D721Med (cell line): ENCODE measurements around the gene FTO.

ENCODE experiments used
- DNase-seq: peaks from one replicate; pipeline ENCODE4 v3.0.0; 2011; ENCODE audit warnings: low spot score; ENCODE audit not compliant: insufficient read length
- FAIRE-seq: peaks from 2 replicates; lab custom pipeline; 2011; peaks lifted over from hg19 to GRCh38; lab: Jason Lieb, UNC
- TF ChIP-seq, protein P1 (sequence below): IDR thresholded peaks from 2 replicates; pipeline ENCODE4 v1.5.1; 2012; ENCODE audit warnings: mild to moderate bottlenecking, control low read depth; ENCODE audit not compliant: insufficient read depth; ENCODE audit errors: missing control alignments

Gene FTO

DNA sequence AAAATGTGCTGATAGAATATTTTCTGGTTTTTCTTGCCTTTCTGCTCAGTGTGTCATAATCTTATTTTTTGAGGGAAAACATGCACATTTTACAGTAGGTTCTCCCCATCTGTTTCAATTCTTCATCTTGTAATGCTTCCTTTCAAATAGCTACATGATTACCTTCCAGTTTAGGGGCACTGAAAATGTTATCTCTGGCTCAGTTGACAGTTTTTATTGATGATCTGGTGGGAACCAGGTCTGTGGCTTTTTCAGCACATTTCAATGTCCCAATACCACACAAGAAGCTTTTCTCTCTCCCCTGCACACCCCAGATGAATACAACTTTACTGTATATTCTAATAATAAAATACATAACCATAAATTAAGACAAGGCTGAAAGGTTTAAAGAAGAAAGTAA is 36.5 kb downstream of the FTO start:
- no peak for DNase-seq
- FAIRE-seq = no peak
- TF ChIP-seq, protein P1, sequence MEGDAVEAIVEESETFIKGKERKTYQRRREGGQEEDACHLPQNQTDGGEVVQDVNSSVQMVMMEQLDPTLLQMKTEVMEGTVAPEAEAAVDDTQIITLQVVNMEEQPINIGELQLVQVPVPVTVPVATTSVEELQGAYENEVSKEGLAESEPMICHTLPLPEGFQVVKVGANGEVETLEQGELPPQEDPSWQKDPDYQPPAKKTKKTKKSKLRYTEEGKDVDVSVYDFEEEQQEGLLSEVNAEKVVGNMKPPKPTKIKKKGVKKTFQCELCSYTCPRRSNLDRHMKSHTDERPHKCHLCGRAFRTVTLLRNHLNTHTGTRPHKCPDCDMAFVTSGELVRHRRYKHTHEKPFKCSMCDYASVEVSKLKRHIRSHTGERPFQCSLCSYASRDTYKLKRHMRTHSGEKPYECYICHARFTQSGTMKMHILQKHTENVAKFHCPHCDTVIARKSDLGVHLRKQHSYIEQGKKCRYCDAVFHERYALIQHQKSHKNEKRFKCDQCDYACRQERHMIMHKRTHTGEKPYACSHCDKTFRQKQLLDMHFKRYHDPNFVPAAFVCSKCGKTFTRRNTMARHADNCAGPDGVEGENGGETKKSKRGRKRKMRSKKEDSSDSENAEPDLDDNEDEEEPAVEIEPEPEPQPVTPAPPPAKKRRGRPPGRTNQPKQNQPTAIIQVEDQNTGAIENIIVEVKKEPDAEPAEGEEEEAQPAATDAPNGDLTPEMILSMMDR = no peak

DNA sequence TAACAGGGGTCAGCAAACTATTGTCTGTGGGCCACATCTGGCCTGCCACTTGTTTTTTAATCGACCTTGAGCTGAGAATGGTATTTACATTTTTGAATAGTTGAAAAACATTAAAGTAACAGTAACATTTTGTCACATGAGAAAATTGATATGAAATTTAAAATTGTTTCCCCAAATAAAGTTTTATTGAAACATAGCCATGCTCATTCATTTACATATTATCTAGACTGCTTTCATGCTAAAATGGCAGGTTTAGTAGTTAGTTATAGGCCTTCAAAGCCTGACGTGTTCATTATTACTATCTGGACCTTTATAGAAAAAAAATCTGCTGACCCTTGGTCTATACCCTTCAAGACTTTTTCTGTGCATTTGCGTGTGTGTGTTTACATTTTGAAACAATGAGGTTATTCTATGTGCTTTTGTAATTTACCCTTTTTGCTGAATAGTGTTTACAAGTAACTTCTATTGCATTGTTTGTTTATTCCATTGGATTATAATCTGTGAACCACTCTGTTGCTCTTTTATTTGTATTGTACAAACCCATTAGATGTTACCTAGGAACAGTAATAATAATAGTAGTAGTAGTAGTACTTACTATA is 37.1 kb downstream of the FTO start:
- TF ChIP-seq, protein P1 = no peak
- FAIRE-seq (no peak), DNase-seq (no peak)

DNA sequence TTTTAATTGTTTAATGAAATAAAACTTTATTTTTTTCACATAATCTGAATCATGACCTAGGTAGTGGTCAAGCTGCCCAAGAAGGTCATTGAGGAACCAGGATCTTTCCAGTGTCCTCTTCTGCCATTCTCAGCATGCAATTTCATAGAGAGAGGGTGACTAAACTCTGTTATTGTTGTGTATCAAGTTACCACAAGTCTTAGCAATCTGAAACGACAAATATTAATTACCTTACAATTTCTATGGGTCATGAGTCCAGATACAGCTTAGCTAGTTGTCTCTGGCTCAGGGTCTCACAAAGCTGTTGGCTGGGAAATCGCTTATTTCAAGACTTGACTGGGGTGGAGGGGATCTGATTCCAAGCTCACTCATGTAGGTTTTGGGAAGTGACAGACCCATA is 37.6 kb downstream of the FTO start:
- DNase-seq (no peak), FAIRE-seq (no peak)
- TF ChIP-seq, protein P1 = no peak

DNA sequence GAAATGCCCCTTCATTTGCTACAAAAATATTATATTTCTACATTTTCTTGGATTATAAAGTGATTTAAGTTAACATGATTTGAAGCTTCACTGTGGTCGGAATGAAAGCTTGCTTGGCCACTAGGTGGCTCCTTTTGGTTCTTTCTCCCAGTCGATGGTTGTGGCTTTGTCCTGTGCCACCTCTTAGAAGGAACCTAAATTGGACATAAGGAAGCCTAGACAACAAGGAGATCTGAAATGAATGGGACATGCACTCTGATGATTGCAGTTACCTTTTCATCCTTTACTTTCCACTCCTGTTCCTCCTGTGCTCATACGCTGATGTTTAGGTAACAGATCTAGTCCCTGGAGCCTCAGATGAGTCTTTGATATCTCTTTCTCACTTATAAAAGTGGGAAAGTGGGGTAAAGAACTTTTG is 39.2 kb downstream of the FTO start:
- TF ChIP-seq, protein P1 = peak; percentile 48
- FAIRE-seq = no peak

DNA sequence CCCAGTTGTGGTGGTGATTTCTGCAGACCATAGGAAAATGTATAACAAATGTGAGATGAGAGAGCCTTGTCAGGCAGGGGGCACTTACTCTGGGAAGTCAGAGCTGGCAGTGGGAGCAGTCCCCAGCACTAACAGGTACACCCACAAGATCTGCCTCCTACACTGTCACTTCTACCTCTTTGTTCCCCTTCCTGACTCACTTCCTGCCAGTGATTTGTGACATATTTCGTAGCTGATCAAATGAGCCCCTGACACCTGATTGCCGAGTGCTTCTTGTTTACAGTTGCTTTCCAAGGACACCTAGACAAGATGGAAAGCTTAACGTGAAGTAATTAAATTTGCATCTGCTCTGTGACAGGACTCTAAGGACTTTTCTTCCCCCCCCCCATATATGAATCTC is 40.5 kb downstream of the FTO start:
- TF ChIP-seq, protein P1 = no peak
- no peak for FAIRE-seq
- DNase-seq = no peak

More for the DNA sequence above, 39.2 kb downstream of the FTO start:
- no peak for DNase-seq

DNA sequence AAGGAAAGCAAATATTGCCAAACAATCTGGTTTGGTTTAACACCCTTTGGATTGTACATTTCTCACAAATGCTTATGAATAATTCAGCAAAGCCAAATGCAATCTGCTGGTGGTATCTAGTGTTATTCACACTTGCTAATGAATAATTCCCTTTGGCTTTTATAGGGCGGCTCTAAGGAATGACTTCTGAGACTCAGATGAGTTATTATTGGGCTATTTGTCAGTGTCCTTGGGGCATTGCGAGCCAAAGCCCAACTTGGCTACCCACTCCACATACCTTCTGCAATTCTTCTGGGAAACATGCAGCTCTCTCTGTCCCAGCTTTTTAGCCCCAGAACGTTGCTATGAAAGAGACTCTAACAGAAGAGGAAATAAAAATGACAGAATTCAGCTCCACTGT is 41.1 kb downstream of the FTO start:
- DNase-seq (no peak), FAIRE-seq (no peak)
- TF ChIP-seq, protein P1 = no peak

DNA sequence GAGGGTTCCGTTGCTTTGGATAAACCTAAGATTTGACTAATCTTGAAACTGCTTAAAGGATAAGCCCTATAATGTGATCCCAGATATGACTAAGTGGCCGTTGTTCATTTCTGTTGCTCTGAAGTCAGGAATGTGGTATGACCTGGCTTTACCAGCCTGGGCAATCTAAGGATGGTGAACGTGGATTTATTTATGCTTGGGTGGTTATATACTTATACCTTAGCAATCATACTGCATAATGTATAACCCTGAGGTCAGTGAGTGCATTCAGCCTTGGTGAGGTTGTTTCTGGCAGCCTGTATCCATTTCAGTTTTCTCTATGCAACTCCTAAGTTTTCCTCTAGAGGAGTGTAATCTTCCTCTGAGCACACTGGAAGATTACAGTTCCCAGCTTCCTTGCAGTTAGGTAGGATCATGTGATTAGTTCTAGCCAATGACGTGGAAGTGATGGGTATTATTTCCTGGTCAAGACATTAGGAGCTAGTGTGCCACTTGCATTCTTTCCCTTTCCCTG is 41.9 kb downstream of the FTO start:
- FAIRE-seq = no peak
- TF ChIP-seq, protein P1 = no peak
- no peak for DNase-seq
